Measurements from ENCODE around the gene TMEM74B.

GRCh38 chr20:1169224-1169623, 15.6 kb downstream of the TMEM74B start:
- no peak for TF ChIP-seq CTCF (conservative IDR thresholded peaks at IDR 0.05; ENCODE audit: low read length)
- no peak for TF ChIP-seq EZH2phosphoT487 (IDR thresholded peaks at IDR 0.05; ENCODE audit: borderline replicate concordance)

Data from Loucy (cell line).